Gastroesophageal sphincter (tissue), 4 donors: Measurements from ENCODE around the gene MYO9B. TPM values are rescaled to one million over a fixed set of nuclear protein-coding genes. Genes with fewer than 3 reads are reported as not detected.

Experiments
- ATAC-seq: fragments of 150-250 bp; one replicate; pipeline ENCODE4 v1.9.1; 2016; ENCODE audit warnings: mild to moderate bottlenecking, moderate library complexity
- H3K27ac ChIP-seq, 4 donors: fragments of 200-600 bp; sonication (generic) in 3 of 4; 1 replicate in 3 of 4; 2 replicates in 1 of 4; pipeline ENCODE4 v1.5.1; 2016 to 2019
- H3K27me3 ChIP-seq: fragments of 200-600 bp; sonication (generic); one replicate; pipeline ENCODE4 v1.5.1; 2019
- H3K36me3 ChIP-seq, 2 donors: fragments of 200-600 bp; sonication (generic); one replicate each; pipeline ENCODE4 v1.5.1; 2019; ENCODE audit warnings: control low read depth in 1 of 2
- H3K4me1 ChIP-seq, 3 donors: fragments of 200-600 bp; sonication (generic); 1 replicate in 2 of 3; 2 replicates in 1 of 3; pipeline ENCODE4 v1.5.1; 2016 to 2019; ENCODE audit warnings: control low read depth in 2 of 3
- H3K4me3 ChIP-seq, 2 donors: fragments of 200-600 bp; sonication (generic); one replicate each; pipeline ENCODE4 v1.5.1; 2019; ENCODE audit warnings: mild to moderate bottlenecking in 1 of 2, moderate library complexity in 1 of 2
- H3K9me3 ChIP-seq, 3 donors: fragments of 200-600 bp; sonication (generic); one replicate each; pipeline ENCODE4 v1.5.1; 2017 to 2019; ENCODE audit warnings: control low read depth in 2 of 3
- EP300 ChIP-seq: sonication (generic); formaldehyde crosslinking; IDR thresholded peaks from one replicate; pipeline ENCODE4 v1.6.1; 2017; ENCODE audit warnings: antibody characterized with exemption, mild to moderate bottlenecking
- POLR2A ChIP-seq, 2 donors: fragments of 450-650 bp; IDR thresholded peaks; one replicate each; pipeline ENCODE4 v1.6.1; 2017; ENCODE audit warnings: antibody characterized with exemption in 2 of 2, mild to moderate bottlenecking in 2 of 2, moderate library complexity in 1 of 2
- POLR2AphosphoS5 ChIP-seq: sonication (generic); formaldehyde crosslinking; IDR thresholded peaks from one replicate; pipeline ENCODE4 v1.6.1; 2017; ENCODE audit warnings: antibody characterized with exemption
- WGBS, 2 donors: methylation state at CpG; one replicate each; pipeline ENCODE4 v1.1.5; 2018; ENCODE audit warnings: low coverage in 1 of 2; 5-methylcytosine and 5-hydroxymethylcytosine counted together
- total RNA-seq, 4 donors: library from RNA; depleted of rRNA; stranded (reverse); fragments of >200 nt; gene quantifications; one replicate each; pipeline ENCODE4 v1.1.0, GENCODE V29; 2016
- TF ChIP-seq, protein P1 (sequence below), 4 experiments: fragments of 200-600 bp in 2 of 4; fragments of 450-650 bp in 2 of 4; sonication (generic) in 1 of 4; IDR thresholded peaks; one replicate each; pipeline ENCODE4 v1.5.1; 2017 to 2019; ENCODE audit warnings: antibody characterized with exemption in 4 of 4, mild to moderate bottlenecking in 2 of 4, moderate library complexity in 2 of 4

The MYO9B gene
- total RNA-seq, 4 donors from 2014 or later: 38.1 to 77.7 (median 66.2) TPM

DNA sequence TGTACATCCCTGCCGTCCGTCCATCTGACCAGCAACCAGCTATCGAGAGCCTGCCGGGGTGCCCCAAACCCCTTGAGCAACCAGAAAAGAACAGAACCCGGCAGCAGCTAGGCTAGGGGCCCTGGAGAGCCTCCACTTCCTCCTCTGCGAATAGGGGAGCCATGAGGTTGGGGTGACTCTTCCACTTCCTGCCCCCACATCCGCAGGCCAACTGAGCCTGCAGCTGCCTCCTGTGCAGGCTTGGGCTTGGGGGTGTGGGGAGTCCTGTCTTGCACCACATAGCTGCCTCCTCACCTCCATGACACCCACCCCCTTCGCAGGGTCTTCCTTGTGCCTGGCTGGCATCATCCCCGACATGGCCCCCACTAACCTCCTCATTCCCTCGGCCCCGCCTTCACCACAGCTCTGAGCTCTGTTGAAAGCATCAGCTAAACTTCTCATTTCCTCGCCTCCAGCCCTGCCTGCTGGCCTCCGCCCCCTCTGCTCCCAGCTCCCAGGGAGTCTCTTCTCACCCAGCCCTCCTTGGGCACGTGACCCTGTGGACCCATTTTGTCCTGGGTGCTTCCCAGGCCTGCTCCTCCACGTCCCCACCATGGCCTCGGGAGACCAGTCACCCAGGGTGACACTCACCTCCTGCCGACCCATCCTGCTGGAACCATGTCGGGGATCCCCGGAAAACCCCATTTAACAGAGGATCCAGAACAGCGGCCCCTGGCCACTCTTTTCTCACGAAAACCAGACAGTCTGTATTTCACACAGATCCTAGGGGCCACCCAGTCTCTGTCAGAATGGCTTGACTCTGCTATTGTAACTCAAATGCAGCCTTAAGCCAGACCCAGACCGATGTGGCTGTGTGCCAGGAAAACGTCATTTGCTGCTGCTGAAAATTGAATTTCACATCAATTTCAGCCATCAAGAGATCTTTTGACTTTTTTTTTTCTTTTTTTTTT is 50.4 kb downstream of the MYO9B start:
- Histone ChIP-seq H3K9me3 (no peaks in the 10 kb centered on the region), H3K36me3 (peaks cover 0 to 5% of the 10 kb centered on the region in 2 donors), H3K4me3 (peak overlapping the region in 1 of 2 donors; percentile 8), H3K27me3 (no peaks in the 10 kb centered on the region), H3K27ac (peak overlapping the region in 3 of 4 donors; percentile 61 to 71 (median 65)), H3K4me1 (peaks cover 0 to 26% (median 6%) of the 10 kb centered on the region in 3 donors)
- WGBS, 2 donors: 41 to 56% methylated on average over 5 to 13 of the region's 23 CpGs
- TF ChIP-seq, protein P1, sequence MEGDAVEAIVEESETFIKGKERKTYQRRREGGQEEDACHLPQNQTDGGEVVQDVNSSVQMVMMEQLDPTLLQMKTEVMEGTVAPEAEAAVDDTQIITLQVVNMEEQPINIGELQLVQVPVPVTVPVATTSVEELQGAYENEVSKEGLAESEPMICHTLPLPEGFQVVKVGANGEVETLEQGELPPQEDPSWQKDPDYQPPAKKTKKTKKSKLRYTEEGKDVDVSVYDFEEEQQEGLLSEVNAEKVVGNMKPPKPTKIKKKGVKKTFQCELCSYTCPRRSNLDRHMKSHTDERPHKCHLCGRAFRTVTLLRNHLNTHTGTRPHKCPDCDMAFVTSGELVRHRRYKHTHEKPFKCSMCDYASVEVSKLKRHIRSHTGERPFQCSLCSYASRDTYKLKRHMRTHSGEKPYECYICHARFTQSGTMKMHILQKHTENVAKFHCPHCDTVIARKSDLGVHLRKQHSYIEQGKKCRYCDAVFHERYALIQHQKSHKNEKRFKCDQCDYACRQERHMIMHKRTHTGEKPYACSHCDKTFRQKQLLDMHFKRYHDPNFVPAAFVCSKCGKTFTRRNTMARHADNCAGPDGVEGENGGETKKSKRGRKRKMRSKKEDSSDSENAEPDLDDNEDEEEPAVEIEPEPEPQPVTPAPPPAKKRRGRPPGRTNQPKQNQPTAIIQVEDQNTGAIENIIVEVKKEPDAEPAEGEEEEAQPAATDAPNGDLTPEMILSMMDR (IDR thresholded peaks at IDR 0.05): no peak
- TF ChIP-seq EP300 (no peak), POLR2AphosphoS5 (no peak), POLR2A (IDR thresholded peaks at IDR 0.05) (no peak)
- peak; percentile 79 for ATAC-seq

DNA sequence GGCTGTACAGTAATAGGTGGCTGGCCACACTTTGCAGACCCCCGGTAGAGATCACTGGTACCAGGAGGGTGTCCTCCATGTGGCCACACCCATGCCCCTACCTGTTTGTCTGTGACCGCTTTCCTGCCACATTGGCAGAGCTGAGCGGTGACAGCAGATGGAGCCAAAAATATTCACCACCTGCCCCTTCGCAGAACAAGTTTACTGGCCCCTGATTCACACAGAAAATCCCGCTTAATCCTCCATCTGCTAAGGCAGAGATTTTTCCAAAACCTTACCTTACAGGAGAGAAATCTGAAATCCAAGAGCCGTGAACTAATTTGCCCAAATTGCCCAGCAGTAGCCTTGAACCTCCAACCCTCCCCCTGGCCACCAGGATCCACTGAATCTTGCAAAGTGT is 52.1 kb downstream of the MYO9B start:
- no peak for ATAC-seq
- H3K27ac ChIP-seq: no peak overlapping the region
- H3K4me3 ChIP-seq: no peak overlapping the region

DNA sequence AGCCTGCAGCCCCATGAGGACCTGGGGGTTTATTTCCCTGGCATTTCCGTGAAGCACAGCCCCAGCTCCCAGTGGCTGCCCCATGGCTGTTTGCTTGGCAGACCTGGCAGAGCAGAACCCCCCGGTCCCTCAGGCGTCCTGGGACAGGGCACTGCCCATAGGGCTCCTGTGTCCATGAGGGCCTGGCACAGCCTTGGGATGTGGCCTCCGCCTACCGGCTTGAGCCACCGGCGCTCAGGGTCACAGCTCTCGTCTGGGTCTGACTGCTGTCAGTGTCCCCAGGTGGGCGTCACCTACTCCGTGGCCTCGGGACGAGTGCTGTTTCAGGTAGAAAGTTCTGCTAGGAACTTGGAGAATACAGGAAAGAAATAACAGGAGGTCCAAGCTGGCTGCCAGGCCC is 52.8 kb downstream of the MYO9B start:
- H3K4me3 ChIP-seq: no peak overlapping the region
- peaks cover 0 to 5% of the 10 kb centered on the region in 2 donors for H3K36me3 ChIP-seq
- no peaks in the 10 kb centered on the region for H3K9me3 ChIP-seq
- no peak overlapping the region for H3K27ac ChIP-seq
- TF ChIP-seq POLR2A (IDR thresholded peaks at IDR 0.05): no peak
- TF ChIP-seq POLR2AphosphoS5: no peak
- TF ChIP-seq EP300: no peak
- TF ChIP-seq, protein P1 (IDR thresholded peaks at IDR 0.05): no peak
- no peaks in the 10 kb centered on the region for H3K27me3 ChIP-seq
- peaks cover 0 to 26% (median 6%) of the 10 kb centered on the region in 3 donors for H3K4me1 ChIP-seq
- ATAC-seq: no peak
- WGBS, 2 donors: no CpG with 5 or more reads among the region's 12 CpGs

More for the DNA sequence above, 52.1 kb downstream of the MYO9B start:
- Histone ChIP-seq H3K4me1 (peaks cover 0 to 26% (median 6%) of the 10 kb centered on the region in 3 donors), H3K36me3 (peaks cover 0 to 5% of the 10 kb centered on the region in 2 donors), H3K9me3 (no peaks in the 10 kb centered on the region), H3K27me3 (no peaks in the 10 kb centered on the region)
- WGBS, 2 donors: 100% methylated on average over 1 to 3 of the region's 6 CpGs
- TF ChIP-seq EP300 (no peak), POLR2A (IDR thresholded peaks at IDR 0.05) (no peak)

DNA sequence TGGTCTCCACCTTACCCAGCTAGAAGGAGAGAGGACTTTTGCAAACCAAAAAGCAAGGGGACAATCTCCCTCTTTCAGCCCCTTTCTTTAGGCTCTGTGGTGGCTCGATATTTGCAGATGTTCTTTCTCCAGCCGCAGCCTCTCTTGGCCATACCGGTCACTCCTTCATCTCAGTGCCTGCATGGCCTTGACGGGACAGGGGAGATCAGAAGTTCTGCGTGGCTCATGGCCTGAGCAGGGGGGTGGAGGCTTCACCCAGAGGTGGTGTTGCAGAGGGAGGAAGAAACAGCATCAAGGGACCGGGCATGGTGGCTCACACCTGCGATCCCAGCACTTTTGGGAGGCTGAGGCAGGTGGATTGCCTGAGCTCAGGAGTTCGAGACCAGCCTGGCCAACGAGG is 53.2 kb downstream of the MYO9B start:
- H3K4me3 ChIP-seq: no peak overlapping the region
- peaks cover 0 to 26% (median 6%) of the 10 kb centered on the region in 3 donors for H3K4me1 ChIP-seq
- WGBS, 2 donors: 94% methylated on average over 2 of the region's 9 CpGs; no CpG with 5 or more reads in 1 of the 2 donors
- H3K36me3 ChIP-seq: peaks cover 0 to 5% of the 10 kb centered on the region in 2 donors
- ATAC-seq: no peak
- H3K27me3 ChIP-seq: no peaks in the 10 kb centered on the region
- TF ChIP-seq EP300 (no peak), POLR2A (IDR thresholded peaks at IDR 0.05) (no peak), POLR2AphosphoS5 (no peak)
- TF ChIP-seq, protein P1 (IDR thresholded peaks at IDR 0.05): no peak
- H3K27ac ChIP-seq: no peak overlapping the region
- no peaks in the 10 kb centered on the region for H3K9me3 ChIP-seq

DNA sequence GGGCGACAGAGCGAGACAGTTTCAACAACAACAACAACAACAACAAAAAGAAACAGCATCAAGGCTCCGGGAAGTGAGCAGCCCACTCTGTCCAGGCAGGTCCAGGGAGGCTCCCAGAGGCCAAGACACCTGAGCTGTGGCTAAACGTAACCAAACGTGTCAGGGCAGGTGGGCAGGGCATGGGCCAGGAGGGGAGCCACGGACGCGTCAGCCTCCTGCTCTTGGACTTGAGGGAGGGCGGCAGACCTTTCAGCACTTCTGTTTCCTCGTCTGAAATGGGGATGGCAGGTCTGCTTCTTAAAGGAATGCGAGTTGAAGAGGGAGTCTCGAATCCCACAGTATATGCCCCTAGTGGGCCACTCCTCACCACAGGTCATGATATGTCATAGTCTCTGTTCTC is 53.8 kb downstream of the MYO9B start:
- H3K27ac ChIP-seq: no peak overlapping the region
- no peak for ATAC-seq
- no peak overlapping the region for H3K4me3 ChIP-seq
- H3K36me3 ChIP-seq: peaks cover 0 to 5% of the 10 kb centered on the region in 2 donors
- H3K27me3 ChIP-seq: no peaks in the 10 kb centered on the region
- peaks cover 0 to 27% (median 6%) of the 10 kb centered on the region in 3 donors for H3K4me1 ChIP-seq
- WGBS, 2 donors: 70 to 84% methylated on average over 2 to 11 of the region's 12 CpGs
- no peaks in the 10 kb centered on the region for H3K9me3 ChIP-seq
- no peak for TF ChIP-seq POLR2AphosphoS5
- TF ChIP-seq EP300: no peak
- no peak for TF ChIP-seq POLR2A (IDR thresholded peaks at IDR 0.05)
- TF ChIP-seq, protein P1 (IDR thresholded peaks at IDR 0.05): no peak
